Psoas muscle (tissue), 8 donors: Measurements from ENCODE around the gene PTPRA. TPM values are rescaled to one million over a fixed set of nuclear protein-coding genes. Genes with fewer than 3 reads are reported as not detected.
A peak's percentile ranks its signal among the peaks of the same experiment; 100 is the strongest.
"Not testable (repeated sequence)": the region's sequence is repeated elsewhere in the genome, so short reads cannot be mapped to it uniquely, and the experiment has no call there.

Source experiments
- ATAC-seq, 4 donors: fragments of 200-7000 bp; cut with Tn5 transposase; one replicate each; pipeline ENCODE4 v1.9.1; 2020; ENCODE audit warnings: moderate library complexity in 3 of 4, mild to moderate bottlenecking in 2 of 4
- DNase-seq, 2 donors: peaks; one replicate each; pipeline ENCODE4 v3.0.0-alpha.2; 2020
- H3K27ac ChIP-seq: fragments of 200-600 bp; one replicate; pipeline ENCODE4 v1.8.0; 2022
- H3K27me3 ChIP-seq, 3 donors: fragments of 200-600 bp in 1 of 3; one replicate each; pipeline versions ENCODE4 v1.6.1 to v1.8.0; 2013 to 2022; ENCODE audit warnings: low read length in 2 of 3, mild to moderate bottlenecking in 2 of 3, moderate library complexity in 1 of 3; ENCODE audit not compliant: insufficient read depth in 3 of 3
- H3K36me3 ChIP-seq, 2 donors: fragments of 200-600 bp in 1 of 2; one replicate each; pipeline versions ENCODE4 v1.6.1 to v1.8.0; 2013 to 2022; ENCODE audit warnings: low read depth in 1 of 2, mild to moderate bottlenecking in 1 of 2, moderate library complexity in 1 of 2; ENCODE audit not compliant: insufficient read depth in 1 of 2
- H3K4me1 ChIP-seq: fragments of 200-600 bp; one replicate; pipeline ENCODE4 v1.8.0; 2022
- H3K4me3 ChIP-seq: fragments of 200-600 bp; one replicate; pipeline ENCODE4 v1.8.0; 2022; ENCODE audit warnings: mild to moderate bottlenecking
- H3K9me3 ChIP-seq: fragments of 200-600 bp; one replicate; pipeline ENCODE4 v1.8.0; 2022
- CTCF ChIP-seq: fragments of 200-600 bp; IDR thresholded peaks from one replicate; pipeline ENCODE4 v1.8.0; 2022; ENCODE audit warnings: antibody characterized with exemption
- WGBS, 3 donors: extraction: QIAGEN DNeasy Blood & Tissue Kit; methylation state at CpG; one replicate each; pipeline versions ENCODE4 v1.1.6 to v1.1.7; 2013; 5-methylcytosine and 5-hydroxymethylcytosine counted together
- intact Hi-C, 2 donors: fragments of 100-400 bp; cut with DNase I; formaldehyde crosslinking; loops; one replicate each; pipeline versions ENCODE4 v1.11.0 to v1.14.2; 2022
- polyA plus RNA-seq, 3 donors: library from polyadenylated mRNA; stranded (reverse); fragments of 200-250 nt; gene quantifications; one replicate each; pipeline ENCODE4 v1.2.3, GENCODE V29; 2013
- total RNA-seq, 4 donors: library from RNA; stranded (reverse); fragmentation: NEBNext Ultra II Directional in 2 of 4; extraction: Animal tissue kit (Norgen Biotek cat#: 25700) in 2 of 4; gene quantifications; one replicate each; pipeline versions ENCODE4 v1.2.1 to v1.2.4, GENCODE V29; 2021 to 2023
- donor health status: healthy with polysubstance abuse.
- donor health status: DM: no; HTN: no; CAD: no; lungs with moderate emphysema.
- donor health status: Bipolar disorder and iron deficiency.
- donor health status: healthy.
- donor health status: DM: yes; HTN: yes; CAD: no.
- donor health status: DM: no; HTN: no; CAD: no.
- donor health status: DM: no; HTN: no; CAD: no.
- donor health status: DM: yes; HTN: yes; CAD: no.

PTPRA gene
- total and polyA plus RNA-seq, 7 donors: 7.6 to 19.9 (median 15.0) TPM

GRCh38 chr20:3047486-3048419, 174.5 kb downstream of the PTPRA start:
- no peak for DNase-seq
- Histone ChIP-seq H3K9me3 (no peaks in the 10 kb centered on the region), H3K4me1 (peaks cover 7% of the 10 kb centered on the region), H3K36me3 (peaks cover 5 to 36% of the 10 kb centered on the region in 2 donors), H3K4me3 (peak overlapping the region; percentile 98), H3K27me3 (no peaks in the 10 kb centered on the region), H3K27ac (no peak overlapping the region)
- ATAC-seq: no peak
- intact Hi-C loops: loop anchor here in 1 of 2 donors (10.0 kb wide), 1 partner anchor 157 kb away; the partner anchor contains the start of genes DDRGK1 and ITPA
- no peak for TF ChIP-seq CTCF
- 78 to 83% (median 81%) methylated on average over 14 of the region's 14 CpGs for WGBS, 3 donors

DNA sequence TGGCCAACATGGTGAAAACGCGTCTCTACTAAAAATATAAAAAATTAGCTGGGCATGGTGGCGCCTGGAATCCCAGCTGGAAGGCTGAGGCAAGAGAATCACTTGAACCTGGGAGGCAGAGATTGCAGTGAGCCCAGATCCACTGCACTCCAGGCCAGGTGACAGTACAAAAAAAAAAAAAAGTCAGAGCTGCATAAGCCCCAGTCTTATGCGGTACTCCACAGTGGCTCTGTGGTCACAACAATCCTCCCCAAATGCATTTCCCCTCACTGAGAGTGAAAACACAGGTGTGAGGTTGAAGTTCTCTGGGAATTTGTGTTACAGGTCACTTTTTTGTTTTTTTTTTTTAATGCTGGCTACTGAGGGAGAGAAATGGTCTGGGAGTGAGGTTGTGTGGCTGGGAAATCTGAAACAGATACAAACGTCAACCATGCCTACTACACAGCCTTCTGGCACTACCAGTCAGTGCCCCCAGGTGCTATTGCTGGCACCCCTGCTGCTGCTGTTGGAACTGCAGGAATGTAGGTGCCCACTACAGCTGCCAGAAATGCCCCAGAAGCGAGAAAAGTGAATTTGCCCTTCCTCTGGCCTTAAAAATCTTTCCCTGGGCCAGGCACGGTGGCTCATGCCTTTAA, 178.2 kb downstream of the PTPRA start:
- TF ChIP-seq CTCF: no peak
- intact Hi-C loops: loop anchor here (2.0 to 5.0 kb wide), 3 partner anchors 61 to 266 kb away; no protein-coding TSS in a partner anchor
- Histone ChIP-seq H3K27ac (no peak overlapping the region), H3K9me3 (no peaks in the 10 kb centered on the region), H3K27me3 (no peaks in the 10 kb centered on the region), H3K4me1 (peaks cover 7% of the 10 kb centered on the region), H3K4me3 (no peak overlapping the region), H3K36me3 (peaks cover 5 to 36% of the 10 kb centered on the region in 2 donors)
- ATAC-seq (no peak), DNase-seq (no peak)
- 55 to 66% (median 64%) methylated on average over 7 of the region's 7 CpGs for WGBS, 3 donors

GRCh38 chr20:3059489-3059888, 186.2 kb downstream of the PTPRA start:
- Histone ChIP-seq H3K27me3 (no peaks in the 10 kb centered on the region), H3K27ac (no peak overlapping the region), H3K36me3 (no peaks in the 10 kb centered on the region), H3K9me3 (no peaks in the 10 kb centered on the region), H3K4me3 (no peak overlapping the region), H3K4me1 (no peaks in the 10 kb centered on the region)
- DNase-seq: no peak
- intact Hi-C loops: no loop called here
- WGBS, 3 donors: 85 to 98% (median 87%) methylated on average over 3 of the region's 3 CpGs
- ATAC-seq: no peak
- TF ChIP-seq CTCF: no peak

- 77 to 86% (median 82%) methylated on average over 6 of the region's 6 CpGs for WGBS, 3 donors
- H3K4me1 ChIP-seq, H3K9me3 ChIP-seq, intact Hi-C loops, H3K36me3 ChIP-seq, DNase-seq, H3K27me3 ChIP-seq, H3K27ac ChIP-seq, ATAC-seq, H3K4me3 ChIP-seq: not testable (repeated sequence)
These were observed 190.8 kb downstream of the PTPRA start for GRCh38 chr20:3064119-3064518.
